ENCODE results near the gene BBOF1. TPM values are rescaled to one million over a fixed set of nuclear protein-coding genes. Genes with fewer than 3 reads are reported as not detected.

Gene BBOF1
- total RNA-seq, 1 donor from 2014 or later = 2.0 TPM

DNA sequence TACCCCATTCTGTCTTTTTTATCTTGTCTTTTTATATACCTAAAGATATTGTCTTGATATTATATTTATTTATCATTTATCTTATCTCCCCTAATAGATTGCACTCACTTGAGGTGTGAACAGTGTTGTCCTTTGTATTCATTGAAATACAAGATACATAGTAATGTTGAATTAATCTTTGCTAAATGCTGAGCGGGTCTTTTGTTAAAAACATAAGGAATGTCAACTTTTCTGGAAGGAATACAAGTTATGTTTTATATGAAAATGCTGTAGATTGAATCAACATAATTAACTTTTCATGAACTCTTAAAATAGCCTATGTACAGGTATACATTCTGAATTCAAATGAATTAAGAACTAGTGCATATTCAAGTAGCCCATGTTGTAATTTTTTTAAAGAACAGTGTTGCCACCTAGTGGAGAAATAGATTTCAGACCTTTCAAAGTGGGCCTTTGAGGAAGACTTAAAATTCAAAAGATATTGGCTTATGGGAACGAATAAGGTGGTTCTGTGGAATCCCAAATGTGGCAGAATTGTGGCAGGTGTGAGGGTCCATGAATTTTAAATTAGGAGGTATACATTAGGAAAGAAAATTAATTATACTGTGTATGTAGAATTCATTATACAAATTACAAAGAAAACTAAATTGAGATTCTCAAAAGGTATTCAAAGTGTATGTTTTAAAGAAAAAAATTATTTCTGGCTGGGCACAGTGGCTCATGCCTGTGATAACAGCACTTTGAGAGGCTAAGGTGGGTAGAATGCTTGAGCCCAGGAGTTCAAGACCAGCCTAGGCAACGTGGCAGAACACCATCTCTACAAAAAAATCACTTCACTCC, 19.1 kb downstream of the BBOF1 start:
- H3K79me2 ChIP-seq (ENCODE audit: low read depth) = no peaks in the 10 kb centered on the region
- H3K4me1 Mint-ChIP-seq = no peaks in the 10 kb centered on the region
- H3K36me3 Mint-ChIP-seq = no peaks in the 10 kb centered on the region
- H3K9me3 ChIP-seq (ENCODE audit: low read depth) = no peaks in the 10 kb centered on the region
- no peaks in the 10 kb centered on the region for H3K9me3 Mint-ChIP-seq
- no peaks in the 10 kb centered on the region for H3K27me3 Mint-ChIP-seq (ENCODE audit: insufficient read depth, low read depth)
- peak; percentile 52 for DNase-seq (ENCODE audit: low spot score)
- no peaks in the 10 kb centered on the region for H4K20me1 ChIP-seq (ENCODE audit: low read depth)
- H3K4me2 ChIP-seq = no peak overlapping the region
- H3K4me1 ChIP-seq = no peaks in the 10 kb centered on the region
- no peak for TF ChIP-seq EZH2phosphoT487 (IDR thresholded peaks at IDR 0.05)
- TF ChIP-seq, protein P1, sequence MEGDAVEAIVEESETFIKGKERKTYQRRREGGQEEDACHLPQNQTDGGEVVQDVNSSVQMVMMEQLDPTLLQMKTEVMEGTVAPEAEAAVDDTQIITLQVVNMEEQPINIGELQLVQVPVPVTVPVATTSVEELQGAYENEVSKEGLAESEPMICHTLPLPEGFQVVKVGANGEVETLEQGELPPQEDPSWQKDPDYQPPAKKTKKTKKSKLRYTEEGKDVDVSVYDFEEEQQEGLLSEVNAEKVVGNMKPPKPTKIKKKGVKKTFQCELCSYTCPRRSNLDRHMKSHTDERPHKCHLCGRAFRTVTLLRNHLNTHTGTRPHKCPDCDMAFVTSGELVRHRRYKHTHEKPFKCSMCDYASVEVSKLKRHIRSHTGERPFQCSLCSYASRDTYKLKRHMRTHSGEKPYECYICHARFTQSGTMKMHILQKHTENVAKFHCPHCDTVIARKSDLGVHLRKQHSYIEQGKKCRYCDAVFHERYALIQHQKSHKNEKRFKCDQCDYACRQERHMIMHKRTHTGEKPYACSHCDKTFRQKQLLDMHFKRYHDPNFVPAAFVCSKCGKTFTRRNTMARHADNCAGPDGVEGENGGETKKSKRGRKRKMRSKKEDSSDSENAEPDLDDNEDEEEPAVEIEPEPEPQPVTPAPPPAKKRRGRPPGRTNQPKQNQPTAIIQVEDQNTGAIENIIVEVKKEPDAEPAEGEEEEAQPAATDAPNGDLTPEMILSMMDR (IDR thresholded peaks at IDR 0.05) = peak; percentile 87
- H3K9ac ChIP-seq = no peak overlapping the region
- no peak overlapping the region for H3K27ac Mint-ChIP-seq
- no peak overlapping the region for H3K4me3 Mint-ChIP-seq
- no peak overlapping the region for H3K27ac ChIP-seq
- H2AFZ ChIP-seq (replicated peaks) = no peak overlapping the region
- H3F3A ChIP-seq (ENCODE audit: low read depth) = no peaks in the 10 kb centered on the region
- H3K36me3 ChIP-seq = no peaks in the 10 kb centered on the region
- H3K27me3 ChIP-seq = no peaks in the 10 kb centered on the region
- H3K4me3 ChIP-seq = no peak overlapping the region

DNA sequence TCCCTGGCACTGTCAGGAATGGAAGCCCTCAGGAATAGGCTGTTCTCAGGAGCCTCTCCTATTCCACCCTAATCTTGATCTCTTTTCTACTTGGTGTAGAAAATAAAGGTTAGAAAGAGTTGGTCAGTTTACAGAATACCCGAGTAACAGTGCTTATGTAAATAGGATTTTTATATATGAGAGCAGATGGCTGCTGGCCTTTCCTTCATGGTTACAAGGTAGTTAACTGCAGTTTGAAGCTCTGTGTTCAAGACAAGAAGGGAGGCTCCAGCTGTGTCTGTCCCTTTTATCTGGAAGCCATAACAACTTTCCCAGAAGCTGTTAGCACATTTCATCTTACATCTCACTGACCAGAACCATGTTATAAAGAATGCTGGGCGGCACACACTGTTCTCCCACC, 23.1 kb downstream of the BBOF1 start:
- Histone ChIP-seq H3K27me3 (no peaks in the 10 kb centered on the region), H3K36me3 (no peaks in the 10 kb centered on the region), H3F3A (ENCODE audit: low read depth) (peaks cover 7% of the 10 kb centered on the region), H3K9ac (no peak overlapping the region), H4K20me1 (ENCODE audit: low read depth) (no peaks in the 10 kb centered on the region), H3K4me2 (no peak overlapping the region), H3K9me3 (ENCODE audit: low read depth) (no peaks in the 10 kb centered on the region), H3K27ac (no peak overlapping the region), H3K79me2 (ENCODE audit: low read depth) (no peaks in the 10 kb centered on the region), H3K4me3 (no peak overlapping the region), H3K4me1 (peaks cover 3% of the 10 kb centered on the region), H2AFZ (replicated peaks) (no peak overlapping the region)
- no peaks in the 10 kb centered on the region for H3K9me3 Mint-ChIP-seq
- H3K4me1 Mint-ChIP-seq = peaks cover 3% of the 10 kb centered on the region
- no peak for TF ChIP-seq EZH2 (IDR thresholded peaks at IDR 0.05)
- TF ChIP-seq, protein P1 (IDR thresholded peaks at IDR 0.05) = no peak
- TF ChIP-seq EZH2phosphoT487 (IDR thresholded peaks at IDR 0.05) = no peak
- H3K36me3 Mint-ChIP-seq = no peaks in the 10 kb centered on the region
- H3K27ac Mint-ChIP-seq = no peak overlapping the region
- H3K27me3 Mint-ChIP-seq (ENCODE audit: insufficient read depth, low read depth) = no peaks in the 10 kb centered on the region
- H3K4me3 Mint-ChIP-seq = no peak overlapping the region
- no peak for DNase-seq (ENCODE audit: low spot score)

DNA sequence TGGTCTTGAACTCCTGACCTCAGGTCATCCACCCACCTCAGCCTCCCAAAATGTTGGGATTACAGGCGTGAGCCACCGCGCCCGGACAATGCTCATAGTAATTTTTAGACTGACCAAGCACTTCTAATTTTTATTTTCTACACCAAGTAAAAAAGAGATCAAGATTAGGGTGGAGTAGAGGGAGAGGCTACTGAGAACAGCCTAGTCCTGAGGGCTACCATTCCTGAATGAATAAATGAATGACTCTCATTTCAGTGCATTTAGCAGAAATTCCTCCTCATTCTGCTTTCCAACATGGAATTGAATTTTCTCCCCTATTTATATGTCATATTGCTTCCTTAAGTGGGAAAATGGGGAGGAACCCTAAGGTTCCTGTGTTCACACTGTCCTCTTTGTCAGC, 26.4 kb downstream of the BBOF1 start:
- no peaks in the 10 kb centered on the region for H3K27me3 Mint-ChIP-seq (ENCODE audit: insufficient read depth, low read depth)
- Histone ChIP-seq H2AFZ (replicated peaks) (no peak overlapping the region), H4K20me1 (ENCODE audit: low read depth) (no peaks in the 10 kb centered on the region), H3K36me3 (no peaks in the 10 kb centered on the region), H3K79me2 (ENCODE audit: low read depth) (no peaks in the 10 kb centered on the region), H3K9me3 (ENCODE audit: low read depth) (no peaks in the 10 kb centered on the region), H3K4me3 (no peak overlapping the region), H3K27ac (peak overlapping the region; percentile 82), H3K27me3 (no peaks in the 10 kb centered on the region), H3K4me1 (peaks cover 8% of the 10 kb centered on the region), H3K9ac (no peak overlapping the region), H3K4me2 (no peak overlapping the region), H3F3A (ENCODE audit: low read depth) (peaks cover 7% of the 10 kb centered on the region)
- H3K27ac Mint-ChIP-seq = no peak overlapping the region
- DNase-seq (ENCODE audit: low spot score) = no peak
- H3K9me3 Mint-ChIP-seq = no peaks in the 10 kb centered on the region
- TF ChIP-seq EZH2phosphoT487 (IDR thresholded peaks at IDR 0.05) (no peak), EZH2 (IDR thresholded peaks at IDR 0.05) (no peak)
- TF ChIP-seq, protein P1 (IDR thresholded peaks at IDR 0.05) = no peak
- no peaks in the 10 kb centered on the region for H3K36me3 Mint-ChIP-seq
- no peak overlapping the region for H3K4me3 Mint-ChIP-seq
- peaks cover 3% of the 10 kb centered on the region for H3K4me1 Mint-ChIP-seq

Data from neural progenitor cell (in vitro differentiated cells).